Gastrocnemius medialis (tissue), 4 donors: ENCODE measurements around the gene PPEF1.

ENCODE experiments used
- CTCF ChIP-seq, 5 experiments: fragments of 450-650 bp in 3 of 5; fragments of 200-600 bp in 2 of 5; sonication (generic) in 2 of 5; IDR thresholded peaks in 4 of 5; conservative IDR thresholded peaks in 1 of 5; 1 replicate in 4 of 5; 2 replicates in 1 of 5; pipeline ENCODE4 v1.5.1; 2016 to 2019; ENCODE audit warnings: antibody characterized with exemption in 5 of 5, mild to moderate bottlenecking in 3 of 5, moderate library complexity in 3 of 5
- POLR2A ChIP-seq, 2 donors: fragments of 450-650 bp; IDR thresholded peaks; one replicate each; pipeline ENCODE4 v1.6.1; 2017; ENCODE audit warnings: antibody characterized with exemption in 2 of 2, mild to moderate bottlenecking in 2 of 2, moderate library complexity in 2 of 2

- no peak for TF ChIP-seq CTCF (IDR thresholded peaks at IDR 0.05 in 4 of 5, conservative IDR thresholded peaks at IDR 0.05 in 1 of 5)
- TF ChIP-seq POLR2A (IDR thresholded peaks at IDR 0.05), result no peak
These were observed 35.4 kb upstream of the PPEF1 start, which contains the start of gene RS1 for GRCh38 chrX:18672008-18672407.
